Neutrophil (primary cell): Measurements from ENCODE around the gene CHMP1A.

Experiments
- H3K27ac ChIP-seq: fragments of 200-600 bp; sonication (generic); 2 replicates; pipeline ENCODE4 v1.5.1; 2016; ENCODE audit warnings: mild to moderate bottlenecking, moderate library complexity
- H3K27me3 ChIP-seq: fragments of 200-600 bp; sonication (generic); 2 replicates; pipeline ENCODE4 v1.6.0; 2016; ENCODE audit warnings: mild to moderate bottlenecking
- H3K36me3 ChIP-seq: fragments of 200-600 bp; sonication (generic); 2 replicates; pipeline ENCODE4 v1.5.1; 2017
- H3K4me1 ChIP-seq, 2 experiments: fragments of 200-600 bp in 1 of 2; sonication (generic) in 1 of 2; 1 replicate in 1 of 2; 2 replicates in 1 of 2; pipeline versions ENCODE4 v1.5.1 to v1.6.1; 2013 to 2016; ENCODE audit warnings: low read depth in 1 of 2, low read length in 1 of 2, mild to moderate bottlenecking in 1 of 2, moderate library complexity in 1 of 2; ENCODE audit not compliant: control insufficient read depth in 1 of 2, insufficient read depth in 1 of 2
- H3K4me3 ChIP-seq, 2 experiments: fragments of 200-600 bp in 1 of 2; sonication (generic) in 1 of 2; 1 replicate in 1 of 2; 2 replicates in 1 of 2; pipeline ENCODE4 v1.5.1; 2013 to 2016; ENCODE audit warnings: low read depth in 1 of 2, low read length in 1 of 2, mild to moderate bottlenecking in 1 of 2, moderate library complexity in 1 of 2
- H3K9me3 ChIP-seq: fragments of 200-600 bp; sonication (generic); 2 replicates; pipeline ENCODE4 v1.5.1; 2016
- CTCF ChIP-seq: fragments of 200-600 bp; sonication (generic); IDR thresholded peaks from 2 replicates; pipeline ENCODE4 v1.5.1; 2016; ENCODE audit warnings: antibody characterized with exemption

CHMP1A gene

DNA sequence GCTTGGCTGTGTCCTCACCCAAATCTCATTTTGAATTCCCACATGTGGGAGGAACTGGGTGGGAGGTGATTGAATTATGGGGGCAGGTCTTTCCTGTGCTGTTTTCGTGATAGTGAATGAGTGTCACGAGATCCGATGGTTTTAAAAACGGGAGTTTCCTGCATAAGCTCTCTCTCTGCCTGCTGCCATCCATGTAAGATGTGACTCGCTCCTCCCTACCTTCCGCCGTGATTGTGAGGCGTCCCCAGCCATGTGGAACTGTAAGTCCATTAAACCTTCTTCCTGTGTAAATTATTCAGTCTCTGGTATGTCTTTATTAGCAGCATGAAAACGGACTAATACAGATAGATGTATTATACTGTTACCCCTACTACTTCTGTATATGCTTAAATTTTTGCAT, 3.7 kb upstream of the CHMP1A start:
- Histone ChIP-seq H3K27me3 (no peaks in the 10 kb centered on the region), H3K9me3 (no peaks in the 10 kb centered on the region), H3K27ac (no peak overlapping the region), H3K4me3 (no peak overlapping the region), H3K36me3 (peaks cover 3% of the 10 kb centered on the region), H3K4me1 (peaks cover 16 to 17% of the 10 kb centered on the region in 2 experiments)
- TF ChIP-seq CTCF = no peak

GRCh38 chr16:89660146-89660545, 2.6 kb upstream of the CHMP1A start:
- Histone ChIP-seq H3K4me1 (peaks cover 16 to 17% of the 10 kb centered on the region in 2 experiments), H3K27me3 (no peaks in the 10 kb centered on the region), H3K36me3 (peaks cover 3% of the 10 kb centered on the region), H3K4me3 (no peak overlapping the region), H3K9me3 (no peaks in the 10 kb centered on the region), H3K27ac (no peak overlapping the region)
- no peak for TF ChIP-seq CTCF

GRCh38 chr16:89658221-89658879, 842 bp upstream of the CHMP1A start:
- TF ChIP-seq CTCF = no peak
- Histone ChIP-seq H3K9me3 (no peaks in the 10 kb centered on the region), H3K4me3 (peak overlapping the region; percentile 82 to 99), H3K4me1 (peaks cover 16 to 17% of the 10 kb centered on the region in 2 experiments), H3K36me3 (peaks cover 14% of the 10 kb centered on the region), H3K27me3 (no peaks in the 10 kb centered on the region), H3K27ac (peak overlapping the region; percentile 89)

DNA sequence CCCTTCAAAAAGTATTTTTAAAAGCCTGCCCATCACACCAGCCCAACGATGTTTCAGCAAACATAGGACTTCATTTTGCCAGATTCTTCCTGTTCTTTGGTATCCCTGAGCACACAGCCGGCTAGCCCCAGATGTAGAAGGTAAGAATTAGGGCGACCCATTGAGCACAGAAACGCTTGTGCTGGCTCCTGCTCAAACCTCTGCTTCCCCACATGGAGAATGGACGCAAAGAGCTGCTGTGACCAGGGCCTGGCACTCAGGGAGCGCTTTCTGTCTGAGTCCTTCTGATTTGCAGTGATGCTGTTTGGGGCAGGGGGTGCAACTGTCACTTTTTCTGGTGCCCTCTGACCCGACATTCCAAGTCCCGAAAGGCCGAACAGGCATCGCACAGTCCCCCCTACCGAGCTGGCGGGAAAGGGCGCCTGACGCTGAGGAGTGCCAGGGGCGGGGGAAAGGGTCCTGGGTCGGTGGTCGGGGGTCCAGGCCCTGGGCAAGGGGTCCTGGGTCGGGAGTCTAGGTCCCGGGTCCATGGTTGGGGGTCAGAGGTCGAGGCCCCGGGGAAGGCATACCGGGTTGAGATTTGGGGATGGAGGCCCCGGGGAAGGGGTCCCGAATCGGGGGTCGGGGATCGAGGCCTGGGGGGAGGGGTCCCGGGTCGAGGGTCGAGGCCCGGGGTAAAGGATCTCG, 930 bp downstream of the CHMP1A start:
- peaks cover 28% of the 10 kb centered on the region for H3K36me3 ChIP-seq
- TF ChIP-seq CTCF = no peak
- H3K27ac ChIP-seq = peak overlapping the region; percentile 89
- H3K4me1 ChIP-seq = peaks cover 16 to 17% of the 10 kb centered on the region in 2 experiments
- no peaks in the 10 kb centered on the region for H3K9me3 ChIP-seq
- no peaks in the 10 kb centered on the region for H3K27me3 ChIP-seq
- peak overlapping the region; percentile 82 to 99 for H3K4me3 ChIP-seq

GRCh38 chr16:89655062-89655643, 2.4 kb downstream of the CHMP1A start:
- Histone ChIP-seq H3K27me3 (no peaks in the 10 kb centered on the region), H3K36me3 (peaks cover 39% of the 10 kb centered on the region), H3K4me1 (peaks cover 16 to 17% of the 10 kb centered on the region in 2 experiments), H3K27ac (peak overlapping the region; percentile 13), H3K9me3 (no peaks in the 10 kb centered on the region), H3K4me3 (no peak overlapping the region)
- no peak for TF ChIP-seq CTCF
